HG03095 (cell line): ENCODE measurements around the gene RCVRN.

Source experiments
- ATAC-seq: cut with Tn5 transposase; IDR thresholded peaks from one replicate; pipeline ENCODE4 v1.9.1; 2021; ENCODE audit warnings: moderate library complexity; ENCODE audit not compliant: unreplicated experiment

The RCVRN gene

GRCh38 chr17:9859781-9860180 is 45.3 kb downstream of the RCVRN start:
- no peak for ATAC-seq

- ATAC-seq, result no peak
Observed at GRCh38 chr17:9855036-9855435, 50.0 kb downstream of the RCVRN start.

- ATAC-seq, result no peak
Observed at GRCh38 chr17:9854255-9854654, 50.8 kb downstream of the RCVRN start.

- ATAC-seq, result no peak
Observed at GRCh38 chr17:9850151-9850550, 54.9 kb downstream of the RCVRN start.
